ENCODE data around the gene PDE10A.

The PDE10A gene

GRCh38 chr6:165456286-165456685, 206.8 kb downstream of the PDE10A start:
- no peak for DNase-seq

GRCh38 chr6:165455488-165455887, 207.6 kb downstream of the PDE10A start:
- DNase-seq, result no peak

- no peak for DNase-seq
Observed at GRCh38 chr6:165453395-165453794, 209.6 kb downstream of the PDE10A start.

- DNase-seq, result no peak
Observed at GRCh38 chr6:165451838-165452237, 211.2 kb downstream of the PDE10A start.

- DNase-seq, result no peak
Observed at GRCh38 chr6:165448210-165448609, 214.8 kb downstream of the PDE10A start.

- DNase-seq, result no peak
Observed at GRCh38 chr6:165447141-165447540, 215.9 kb downstream of the PDE10A start.

GRCh38 chr6:165446331-165446730, 216.7 kb downstream of the PDE10A start:
- DNase-seq, result no peak

- DNase-seq, result no peak
Observed at GRCh38 chr6:165443462-165443861, 219.6 kb downstream of the PDE10A start.

- DNase-seq, result no peak
Observed at GRCh38 chr6:165441181-165441580, 221.9 kb downstream of the PDE10A start.

GRCh38 chr6:165439928-165440554, 223.0 kb downstream of the PDE10A start:
- no peak for DNase-seq

- no peak for DNase-seq
Observed at GRCh38 chr6:165426892-165427291, 236.1 kb downstream of the PDE10A start.

GRCh38 chr6:165422192-165422591, 240.8 kb downstream of the PDE10A start:
- DNase-seq, result no peak

- no peak for DNase-seq
Observed at GRCh38 chr6:165417278-165417865, 245.7 kb downstream of the PDE10A start.

GRCh38 chr6:165404697-165405096, 258.3 kb downstream of the PDE10A start:
- DNase-seq, result no peak

- no peak for DNase-seq
Observed at GRCh38 chr6:165404296-165404695, 258.7 kb downstream of the PDE10A start.

GRCh38 chr6:165403006-165403595, 259.9 kb downstream of the PDE10A start:
- no peak for DNase-seq

GRCh38 chr6:165401092-165401491, 261.9 kb downstream of the PDE10A start:
- no peak for DNase-seq

GRCh38 chr6:165390475-165390874, 272.6 kb downstream of the PDE10A start:
- DNase-seq, result no peak

- no peak for DNase-seq
Observed at GRCh38 chr6:165389534-165389933, 273.5 kb downstream of the PDE10A start.

- no peak for DNase-seq
Observed at GRCh38 chr6:165383323-165383722, 279.7 kb downstream of the PDE10A start.

GRCh38 chr6:165376100-165376499, 286.9 kb downstream of the PDE10A start:
- no peak for DNase-seq

GRCh38 chr6:165365371-165365770, 297.7 kb downstream of the PDE10A start:
- DNase-seq, result no peak

- no peak for DNase-seq
Observed at GRCh38 chr6:165345700-165346099, 317.3 kb downstream of the PDE10A start.

- DNase-seq, result no peak
Observed at GRCh38 chr6:165340532-165340931, 322.5 kb downstream of the PDE10A start.

- no peak for DNase-seq
Observed at GRCh38 chr6:165325609-165326008, 337.4 kb downstream of the PDE10A start.

Measured in NCI-H524 treated with DMSO at 0.1 percent for 48 hours (cell line).